Liver (tissue), 9 donors: ENCODE data around the gene ATG9A. TPM values are rescaled to one million over a fixed set of nuclear protein-coding genes. Genes with fewer than 3 reads are reported as not detected.

Source experiments
- DNase-seq: peaks from one replicate; pipeline ENCODE4 v3.0.0-alpha.2; 2017; ENCODE audit warnings: low spot score
- H3K27ac ChIP-seq, 2 donors: one replicate each; pipeline ENCODE4 v1.7.0; 2013; ENCODE audit warnings: inconsistent platforms in 2 of 2, low read length in 2 of 2, control low read depth in 1 of 2, low read depth in 1 of 2, mild to moderate bottlenecking in 1 of 2
- H3K27me3 ChIP-seq, 4 donors: one replicate each; pipeline versions ENCODE4 v1.6.1 to v1.7.0; 2013; ENCODE audit warnings: low read length in 3 of 4, inconsistent platforms in 1 of 4, mild to moderate bottlenecking in 1 of 4, moderate library complexity in 1 of 4; ENCODE audit not compliant: control insufficient read depth in 4 of 4, insufficient read depth in 4 of 4
- H3K36me3 ChIP-seq, 4 donors: one replicate each; pipeline versions ENCODE4 v1.6.1 to v1.7.0; 2013; ENCODE audit warnings: low read length in 3 of 4, mild to moderate bottlenecking in 3 of 4, low read depth in 1 of 4, moderate library complexity in 1 of 4; ENCODE audit not compliant: control insufficient read depth in 4 of 4, insufficient read depth in 3 of 4
- H3K4me1 ChIP-seq, 4 donors: one replicate each; pipeline versions ENCODE4 v1.6.1 to v1.7.0; 2013; ENCODE audit warnings: low read length in 3 of 4, mild to moderate bottlenecking in 3 of 4, moderate library complexity in 1 of 4; ENCODE audit not compliant: control insufficient read depth in 4 of 4, insufficient read depth in 4 of 4
- H3K4me3 ChIP-seq, 3 donors: one replicate each; pipeline versions ENCODE4 v1.6.1 to v1.7.0; 2013; ENCODE audit warnings: low read length in 3 of 3, control low read depth in 1 of 3, low read depth in 1 of 3, mild to moderate bottlenecking in 1 of 3
- H3K9ac ChIP-seq, 2 donors: one replicate each; pipeline ENCODE4 v1.7.0; 2013; ENCODE audit warnings: low read length in 2 of 2, mild to moderate bottlenecking in 2 of 2, moderate library complexity in 2 of 2, control low read depth in 1 of 2, low read depth in 1 of 2
- H3K9me3 ChIP-seq, 4 donors: one replicate each; pipeline versions ENCODE4 v1.6.1 to v1.7.0; 2013; ENCODE audit warnings: low read length in 3 of 4; ENCODE audit not compliant: control insufficient read depth in 4 of 4
- ATF3 ChIP-seq: IDR thresholded peaks from 2 replicates; pipeline ENCODE4 v1.6.1; 2016; ENCODE audit warnings: antibody characterized with exemption
- CTCF ChIP-seq: fragments of 150-350 bp; IDR thresholded peaks from 2 replicates; pipeline ENCODE4 v1.5.1; 2017; ENCODE audit warnings: improper control_type of control experiment, low read depth, low read length; ENCODE audit not compliant: missing input control
- EGR1 ChIP-seq, 2 donors: IDR thresholded peaks; 2 replicates each; pipeline ENCODE4 v1.6.1; 2016 to 2018; ENCODE audit warnings: antibody characterized with exemption in 2 of 2, low read depth in 2 of 2
- FOXA1 ChIP-seq: IDR thresholded peaks from 2 replicates; pipeline ENCODE4 v1.6.1; 2016; ENCODE audit warnings: antibody characterized with exemption
- FOXA2 ChIP-seq: IDR thresholded peaks from 2 replicates; pipeline ENCODE4 v1.6.1; 2016; ENCODE audit warnings: antibody characterized with exemption
- GABPA ChIP-seq, 2 donors: IDR thresholded peaks in 1 of 2; conservative IDR thresholded peaks in 1 of 2; 2 replicates each; pipeline ENCODE4 v1.6.1; 2016; ENCODE audit warnings: antibody characterized with exemption in 2 of 2, mild to moderate bottlenecking in 1 of 2, moderate library complexity in 1 of 2
- HNF4A ChIP-seq, 2 donors: conservative IDR thresholded peaks; 2 replicates each; pipeline ENCODE4 v1.6.1; 2016; ENCODE audit warnings: antibody characterized with exemption in 2 of 2, mild to moderate bottlenecking in 2 of 2
- HNF4G ChIP-seq: IDR thresholded peaks from 2 replicates; pipeline ENCODE4 v1.6.1; 2016; ENCODE audit warnings: antibody characterized with exemption
- JUND ChIP-seq, 2 donors: IDR thresholded peaks; 2 replicates each; pipeline ENCODE4 v1.6.1; 2016; ENCODE audit warnings: antibody characterized with exemption in 2 of 2
- MAX ChIP-seq: IDR thresholded peaks from 2 replicates; pipeline ENCODE4 v1.6.1; 2016; ENCODE audit warnings: antibody characterized with exemption
- NR2F2 ChIP-seq: IDR thresholded peaks from 2 replicates; pipeline ENCODE4 v1.6.1; 2016; ENCODE audit warnings: antibody characterized with exemption
- RAD21 ChIP-seq, 2 donors: IDR thresholded peaks; 2 replicates each; pipeline ENCODE4 v1.6.1; 2016; ENCODE audit warnings: antibody characterized with exemption in 2 of 2, mild to moderate bottlenecking in 2 of 2
- REST ChIP-seq: IDR thresholded peaks from 2 replicates; pipeline ENCODE4 v1.6.1; 2016; ENCODE audit warnings: antibody characterized with exemption, mild to moderate bottlenecking
- RXRA ChIP-seq, 2 donors: IDR thresholded peaks; 2 replicates each; pipeline ENCODE4 v1.6.1; 2017 to 2018; ENCODE audit warnings: antibody characterized with exemption in 2 of 2, mild to moderate bottlenecking in 1 of 2
- SP1 ChIP-seq: IDR thresholded peaks from 2 replicates; pipeline ENCODE4 v1.6.1; 2018; ENCODE audit warnings: antibody characterized with exemption, mild to moderate bottlenecking
- TAF1 ChIP-seq: conservative IDR thresholded peaks from 2 replicates; pipeline ENCODE4 v1.6.1; 2016; ENCODE audit warnings: antibody characterized with exemption, mild to moderate bottlenecking
- YY1 ChIP-seq: IDR thresholded peaks from 2 replicates; pipeline ENCODE4 v1.6.1; 2016; ENCODE audit warnings: antibody characterized with exemption, mild to moderate bottlenecking
- ZBTB33 ChIP-seq: IDR thresholded peaks from 2 replicates; pipeline ENCODE4 v1.6.1; 2016; ENCODE audit warnings: antibody characterized with exemption
- WGBS: extraction: QIAGEN DNeasy Blood & Tissue Kit; methylation state at CpG from one replicate; pipeline ENCODE4 v1.1.7; 2013; 5-methylcytosine and 5-hydroxymethylcytosine counted together
- polyA plus RNA-seq, 2 donors: library from polyadenylated mRNA; stranded (reverse) in 1 of 2; unstranded in 1 of 2; fragments of 200-250 nt in 1 of 2; fragments of >200 nt in 1 of 2; fragmentation: Nextera tagmentation in 1 of 2; extraction: Ambion mirVana in 1 of 2; gene quantifications; one replicate each; pipeline versions ENCODE4 v1.2.1 to v1.2.3, GENCODE V29; 2013 to 2015
- total RNA-seq, 2 donors: library from RNA; depleted of rRNA; stranded (reverse); fragments of >200 nt; gene quantifications; one replicate each; pipeline ENCODE4 v1.2.3, GENCODE V29; 2014
- donor health status: healthy.
- donor health status: healthy.
- donor health status: healthy.
- donor health status: healthy.
- donor health status: healthy.

ATG9A gene
- total and polyA plus RNA-seq, 4 donors, result 24.3 to 68.1 (median 37.9) TPM

GRCh38 chr2:219246559-219246958 lies 17.1 kb upstream of the ATG9A start (continued):
- TF ChIP-seq RXRA (IDR thresholded peaks at IDR 0.05) (no peak), SP1 (no peak), MAX (no peak), FOXA2 (no peak)

GRCh38 chr2:219245899-219246230 lies 16.4 kb upstream of the ATG9A start:
- peak overlapping the region; percentile 76 to 97 for H3K9ac ChIP-seq
- peaks cover 0 to 3% (median 0%) of the 10 kb centered on the region in 4 donors for H3K36me3 ChIP-seq
- peak overlapping the region; percentile 72 to 94 for H3K27ac ChIP-seq
- WGBS, result 12% methylated on average over 10 of the region's 10 CpGs
- DNase-seq, result no peak
- peak overlapping the region; percentile 70 to 95 (median 80) for H3K4me3 ChIP-seq
- H3K9me3 ChIP-seq, result no peaks in the 10 kb centered on the region
- no peak for TF ChIP-seq FOXA2
- TF ChIP-seq FOXA1, result no peak
- no peak for TF ChIP-seq EGR1 (IDR thresholded peaks at IDR 0.05; ENCODE audit: low read depth in 2 of 2)
- TF ChIP-seq NR2F2, result no peak
- no peak for TF ChIP-seq HNF4A (conservative IDR thresholded peaks at IDR 0.05)
- peaks cover 12 to 67% (median 57%) of the 10 kb centered on the region in 4 donors for H3K4me1 ChIP-seq
- no peaks in the 10 kb centered on the region for H3K27me3 ChIP-seq

GRCh38 chr2:219245148-219245898 lies 15.9 kb upstream of the ATG9A start, which contains the start of the genes GLB1L and STK16:
GLB1L (minus strand) TSS chr2:219245444; CDS start chr2:219243573, 1,871 bp downstream.
STK16 (plus strand) TSS chr2:219245479; CDS start chr2:219246000, 521 bp downstream.
- TF ChIP-seq FOXA1 (no peak), MAX (peak; percentile 55), TAF1 (no peak), EGR1 (IDR thresholded peaks at IDR 0.05; ENCODE audit: low read depth in 2 of 2) (no peak), SP1 (no peak), RXRA (IDR thresholded peaks at IDR 0.05) (peak; percentile 50 to 68), NR2F2 (peak; percentile 33), GABPA (IDR thresholded peaks at IDR 0.05 in 1 of 2, conservative IDR thresholded peaks at IDR 0.05 in 1 of 2) (peak; percentile 75 to 94), CTCF (no peak), HNF4A (conservative IDR thresholded peaks at IDR 0.05) (peak in 1 of 2 donors; percentile 9), YY1 (peak; percentile 72), FOXA2 (no peak), ZBTB33 (peak; percentile 63), HNF4G (no peak), RAD21 (IDR thresholded peaks at IDR 0.05) (peak in 1 of 2 donors; percentile 42), JUND (IDR thresholded peaks at IDR 0.05) (no peak), ATF3 (no peak), REST (peak; percentile 62)
- Histone ChIP-seq H3K9ac (peak within 1 kb of the TSS; percentile 76 to 97), H3K9me3 (no peaks in the 10 kb centered on the region), H3K36me3 (peaks cover 0 to under 1% (median 0%) of the 10 kb centered on the region in 4 donors), H3K4me1 (peaks cover 11 to 63% (median 54%) of the 10 kb centered on the region in 4 donors), H3K4me3 (peak within 1 kb of the TSS; percentile 70 to 95 (median 80)), H3K27ac (peak within 1 kb of the TSS; percentile 72 to 94), H3K27me3 (no peaks in the 10 kb centered on the region)
- DNase-seq, result peak; percentile 97
- under 1% methylated on average over 46 of the region's 46 CpGs for WGBS
